H9 (cell line): Measurements from ENCODE around the gene GPC6. TPM values are rescaled to one million over a fixed set of nuclear protein-coding genes. Genes with fewer than 3 reads are reported as not detected.

Experiments used
- DNase-seq: peaks from one replicate; pipeline ENCODE4 v3.0.0-alpha.2; 2017
- H2AFZ ChIP-seq: one replicate; pipeline ENCODE4 v1.6.1; 2013; ENCODE audit warnings: mild to moderate bottlenecking, low read length, control low read depth, moderate library complexity
- H2AK5ac ChIP-seq: 2 replicates; pipeline ENCODE4 v1.6.1; 2013; ENCODE audit warnings: low read length, control low read depth, mixed read lengths; ENCODE audit not compliant: insufficient read length
- H2BK120ac ChIP-seq: one replicate; pipeline ENCODE4 v1.6.1; 2013; ENCODE audit warnings: low read depth, mild to moderate bottlenecking, low read length, control low read depth, inconsistent platforms; ENCODE audit not compliant: poor library complexity, severe bottlenecking
- H2BK12ac ChIP-seq: 2 replicates; pipeline ENCODE4 v1.6.1; 2013; ENCODE audit warnings: low read length, control low read depth, mixed read lengths, low read depth; ENCODE audit not compliant: insufficient read length
- H2BK15ac ChIP-seq: 2 replicates; pipeline ENCODE4 v1.6.1; 2013; ENCODE audit warnings: low read depth, low read length, control low read depth
- H2BK20ac ChIP-seq: one replicate; pipeline ENCODE4 v1.6.1; 2013; ENCODE audit warnings: low read depth, mild to moderate bottlenecking, low read length, control low read depth, inconsistent platforms; ENCODE audit not compliant: poor library complexity, severe bottlenecking
- H2BK5ac ChIP-seq: 2 replicates; pipeline ENCODE4 v1.6.1; 2013; ENCODE audit warnings: low read length, control low read depth, mixed read lengths; ENCODE audit not compliant: insufficient read length
- H3K14ac ChIP-seq: 2 replicates; pipeline ENCODE4 v1.6.1; 2013; ENCODE audit warnings: low read length, control low read depth; ENCODE audit not compliant: insufficient read depth
- H3K18ac ChIP-seq: 2 replicates; pipeline ENCODE4 v1.6.1; 2013; ENCODE audit warnings: low read depth, mild to moderate bottlenecking, mixed read lengths, low read length, control low read depth; ENCODE audit not compliant: insufficient read length
- H3K23ac ChIP-seq: 2 replicates; pipeline ENCODE4 v1.6.1; 2013; ENCODE audit warnings: low read length, control low read depth, mixed read lengths, low read depth; ENCODE audit not compliant: insufficient read length
- H3K23me2 ChIP-seq: 2 replicates; pipeline ENCODE4 v1.6.1; 2013; ENCODE audit warnings: low read depth, mild to moderate bottlenecking, mixed read lengths, low read length, control low read depth; ENCODE audit not compliant: insufficient read length, poor library complexity, severe bottlenecking
- H3K27ac ChIP-seq: 2 replicates; pipeline ENCODE4 v1.5.1; 2013; ENCODE audit warnings: low read length, control low read depth, mixed read lengths, low read depth; ENCODE audit not compliant: insufficient read length
- H3K27me3 ChIP-seq: 2 replicates; pipeline ENCODE4 v1.6.1; 2013; ENCODE audit warnings: low read length, control low read depth, inconsistent platforms; ENCODE audit not compliant: insufficient read depth
- H3K4ac ChIP-seq: 2 replicates; pipeline ENCODE4 v1.6.1; 2013; ENCODE audit warnings: low read depth, mild to moderate bottlenecking, control low read depth, inconsistent platforms, low read length, moderate library complexity
- H3K4me1 ChIP-seq: 2 replicates; pipeline ENCODE4 v1.6.1; 2013; ENCODE audit warnings: low read length, control low read depth, inconsistent platforms; ENCODE audit not compliant: insufficient read depth
- H3K4me2 ChIP-seq: 2 replicates; pipeline ENCODE4 v1.6.1; 2013; ENCODE audit warnings: low read length, control low read depth, mixed read lengths; ENCODE audit not compliant: insufficient read length, insufficient read depth
- H3K56ac ChIP-seq: 2 replicates; pipeline ENCODE4 v1.6.1; 2013; ENCODE audit warnings: low read depth, mild to moderate bottlenecking, mixed read lengths, low read length, control low read depth; ENCODE audit not compliant: insufficient read length
- H3K79me1 ChIP-seq: 2 replicates; pipeline ENCODE4 v1.6.1; 2013; ENCODE audit warnings: low read depth, mild to moderate bottlenecking, moderate library complexity, low read length, control low read depth, inconsistent platforms; ENCODE audit not compliant: insufficient read depth, poor library complexity, severe bottlenecking
- H3K79me2 ChIP-seq: 2 replicates; pipeline ENCODE4 v1.6.1; 2013; ENCODE audit warnings: low read length, control low read depth, inconsistent platforms; ENCODE audit not compliant: insufficient read depth
- H3K9ac ChIP-seq: 2 replicates; pipeline ENCODE4 v1.6.1; 2013; ENCODE audit warnings: low read length, control low read depth, mixed read lengths; ENCODE audit not compliant: insufficient read length; ENCODE audit errors: extremely low read depth
- H3K9me3 ChIP-seq: one replicate; pipeline ENCODE4 v1.6.1; 2013; ENCODE audit warnings: low read depth, low read length, inconsistent platforms; ENCODE audit not compliant: control insufficient read depth
- H3T11ph ChIP-seq: one replicate; pipeline ENCODE4 v1.6.1; 2013; ENCODE audit warnings: mild to moderate bottlenecking, low read length, control low read depth, inconsistent platforms
- H4K20me1 ChIP-seq: one replicate; pipeline ENCODE4 v1.6.1; 2013; ENCODE audit not compliant: control insufficient read depth, insufficient read length, insufficient read depth
- H4K5ac ChIP-seq: 2 replicates; pipeline ENCODE4 v1.6.1; 2013; ENCODE audit warnings: low read depth, mild to moderate bottlenecking, mixed read lengths, low read length, control low read depth; ENCODE audit not compliant: insufficient read length
- H4K8ac ChIP-seq: replicated peaks from 2 replicates; pipeline ENCODE4 v1.6.1; 2013; ENCODE audit warnings: low read length, control low read depth, mixed read lengths, low read depth; ENCODE audit not compliant: insufficient read length
- H4K91ac ChIP-seq: 2 replicates; pipeline ENCODE4 v1.6.1; 2013; ENCODE audit warnings: low read depth, mild to moderate bottlenecking, moderate library complexity, mixed read lengths, low read length, control low read depth; ENCODE audit not compliant: insufficient read length
- H3K27ac Mint-ChIP-seq, 3 experiments: 2 replicates in 2 of 3; 3 replicates in 1 of 3; pipeline ENCODE4 v1.8.0; 2020 to 2021; ENCODE audit warnings: mixed read lengths in 3 of 3, mild to moderate bottlenecking in 1 of 3, moderate library complexity in 1 of 3
- H3K27me3 Mint-ChIP-seq: 2 replicates; pipeline ENCODE4 v1.8.0; 2021; ENCODE audit warnings: low read depth, mild to moderate bottlenecking, moderate library complexity, mixed read lengths
- H3K36me3 Mint-ChIP-seq, 3 experiments: 2 replicates in 2 of 3; 3 replicates in 1 of 3; pipeline ENCODE4 v1.8.0; 2020 to 2021; ENCODE audit warnings: low read depth in 3 of 3, mixed read lengths in 3 of 3; ENCODE audit not compliant: insufficient read depth in 1 of 3
- H3K4me1 Mint-ChIP-seq, 2 experiments: 2 replicates each; pipeline ENCODE4 v1.8.0; 2020; ENCODE audit warnings: mixed read lengths in 2 of 2
- H3K4me3 Mint-ChIP-seq, 2 experiments: 2 replicates in 1 of 2; 3 replicates in 1 of 2; pipeline ENCODE4 v1.8.0; 2020 to 2021; ENCODE audit warnings: mild to moderate bottlenecking in 2 of 2, mixed read lengths in 2 of 2, moderate library complexity in 1 of 2
- H3K9me3 Mint-ChIP-seq, 2 experiments: 2 replicates in 1 of 2; 3 replicates in 1 of 2; pipeline ENCODE4 v1.8.0; 2020; ENCODE audit warnings: mild to moderate bottlenecking in 2 of 2, mixed read lengths in 2 of 2, moderate library complexity in 1 of 2
- WGBS: extraction: QIAGEN DNeasy Blood & Tissue Kit; methylation state at CpG from one replicate; pipeline ENCODE4 v1.1.7; 2013; ENCODE audit warnings: missing lambda C conversion rate, low lambda C conversion rate, mixed read lengths; ENCODE audit not compliant: insufficient read length; ENCODE audit errors: extremely low coverage; 5-methylcytosine and 5-hydroxymethylcytosine counted together
- total RNA-seq: library from RNA; stranded (reverse); gene quantifications from 2 replicates; pipeline ENCODE4 v1.2.1, GENCODE V29; 2021
- TF ChIP-seq, protein P1 (sequence below): fragments of 200-600 bp; sonication (generic); conservative IDR thresholded peaks from 3 replicates; pipeline ENCODE4 v1.8.0; 2021; ENCODE audit warnings: antibody characterized with exemption, mild to moderate bottlenecking

Gene GPC6
- total RNA-seq, 1 experiment from 2014 or later, result 15.6 TPM

GRCh38 chr13:93246069-93246468, 19.5 kb downstream of the GPC6 start:
- Histone ChIP-seq H3K79me2 (peaks cover 17% of the 10 kb centered on the region; the same call in 1 of the 2 replicates), H4K91ac (no peak overlapping the region), H2AK5ac (no peak overlapping the region), H3K4me1 (peaks cover 15% of the 10 kb centered on the region; the same call in 1 of the 2 replicates), H3K27ac (no peak overlapping the region), H2BK5ac (no peak overlapping the region), H3K79me1 (no peaks in the 10 kb centered on the region), H4K8ac (no peak overlapping the region), H3K9me3 (no peaks in the 10 kb centered on the region), H3K4me2 (no peak overlapping the region), H3K9ac (no peak overlapping the region), H3K18ac (no peak overlapping the region), H2BK12ac (no peak overlapping the region), H2BK120ac (no peak overlapping the region), H2BK20ac (no peak overlapping the region), H3K23ac (no peak overlapping the region), H3K27me3 (no peaks in the 10 kb centered on the region), H3T11ph (no peak overlapping the region), H3K23me2 (no peaks in the 10 kb centered on the region), H3K14ac (no peak overlapping the region), H4K5ac (no peak overlapping the region), H3K4ac (no peak overlapping the region), H2BK15ac (no peak overlapping the region), H4K20me1 (no peaks in the 10 kb centered on the region), H2AFZ (no peak overlapping the region), H3K56ac (no peak overlapping the region)
- no peak overlapping the region for H3K4me3 Mint-ChIP-seq
- TF ChIP-seq, protein P1, sequence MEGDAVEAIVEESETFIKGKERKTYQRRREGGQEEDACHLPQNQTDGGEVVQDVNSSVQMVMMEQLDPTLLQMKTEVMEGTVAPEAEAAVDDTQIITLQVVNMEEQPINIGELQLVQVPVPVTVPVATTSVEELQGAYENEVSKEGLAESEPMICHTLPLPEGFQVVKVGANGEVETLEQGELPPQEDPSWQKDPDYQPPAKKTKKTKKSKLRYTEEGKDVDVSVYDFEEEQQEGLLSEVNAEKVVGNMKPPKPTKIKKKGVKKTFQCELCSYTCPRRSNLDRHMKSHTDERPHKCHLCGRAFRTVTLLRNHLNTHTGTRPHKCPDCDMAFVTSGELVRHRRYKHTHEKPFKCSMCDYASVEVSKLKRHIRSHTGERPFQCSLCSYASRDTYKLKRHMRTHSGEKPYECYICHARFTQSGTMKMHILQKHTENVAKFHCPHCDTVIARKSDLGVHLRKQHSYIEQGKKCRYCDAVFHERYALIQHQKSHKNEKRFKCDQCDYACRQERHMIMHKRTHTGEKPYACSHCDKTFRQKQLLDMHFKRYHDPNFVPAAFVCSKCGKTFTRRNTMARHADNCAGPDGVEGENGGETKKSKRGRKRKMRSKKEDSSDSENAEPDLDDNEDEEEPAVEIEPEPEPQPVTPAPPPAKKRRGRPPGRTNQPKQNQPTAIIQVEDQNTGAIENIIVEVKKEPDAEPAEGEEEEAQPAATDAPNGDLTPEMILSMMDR, result no peak
- H3K27ac Mint-ChIP-seq, result no peak overlapping the region; a peak in 1 of 7 replicates
- H3K36me3 Mint-ChIP-seq, result peaks cover 0 to 4% (median 0%) of the 10 kb centered on the region in 3 experiments; a peak in 2 of 7 replicates
- DNase-seq, result no peak
- no peaks in the 10 kb centered on the region for H3K9me3 Mint-ChIP-seq
- no peaks in the 10 kb centered on the region for H3K27me3 Mint-ChIP-seq
- no CpG with 5 or more reads among the region's 1 CpG for WGBS
- H3K4me1 Mint-ChIP-seq, result peaks cover 37 to 47% of the 10 kb centered on the region in 2 experiments
